T47D (cell line): ENCODE results near the gene VTCN1.

Source experiments
- DNase-seq, 2 experiments: peaks; one replicate each; pipeline versions ENCODE4 v3.0.0 to v3.0.0-alpha.2; 2011 to 2012; ENCODE audit warnings: low read depth in 1 of 2, low spot score in 1 of 2
- JUND ChIP-seq: IDR thresholded peaks from 2 replicates; pipeline ENCODE4 v1.6.1; 2012; ENCODE audit warnings: low read depth
- in situ Hi-C: cut with HindIII; loops from 2 replicates; pipeline ENCODE4 v1.10.0; 2016; ENCODE audit warnings: low sequenced_read_pairs, low pct_unique_long_range_greater_than_20kb

The VTCN1 gene

GRCh38 chr1:117146575-117147340, 64.0 kb downstream of the VTCN1 start:
- no peak for TF ChIP-seq JUND
- DNase-seq: no peak
- in situ Hi-C loops: no loop called here

- in situ Hi-C loops: no loop called here
- TF ChIP-seq JUND: no peak
- no peak for DNase-seq
Measured at GRCh38 chr1:117146072-117146471, 64.7 kb downstream of the VTCN1 start.

- in situ Hi-C loops: no loop called here
Measured at GRCh38 chr1:117143871-117144270, 66.9 kb downstream of the VTCN1 start.

GRCh38 chr1:117143172-117143571, 67.6 kb downstream of the VTCN1 start:
- in situ Hi-C loops: no loop called here
- TF ChIP-seq JUND: no peak
- DNase-seq: no peak

More at GRCh38 chr1:117143871-117144270, 66.9 kb downstream of the VTCN1 start:
- no peak for DNase-seq
- TF ChIP-seq JUND: no peak

- in situ Hi-C loops: no loop called here
- no peak for TF ChIP-seq JUND
- DNase-seq: no peak
Measured at GRCh38 chr1:117142200-117142599, 68.5 kb downstream of the VTCN1 start.

- no peak for TF ChIP-seq JUND
- in situ Hi-C loops: no loop called here
Measured at GRCh38 chr1:117138561-117138960, 72.2 kb downstream of the VTCN1 start.

GRCh38 chr1:117138106-117138505, 72.6 kb downstream of the VTCN1 start:
- DNase-seq: no peak
- TF ChIP-seq JUND: no peak
- in situ Hi-C loops: no loop called here

More at GRCh38 chr1:117138561-117138960, 72.2 kb downstream of the VTCN1 start:
- DNase-seq: no peak

- peak in 1 of 2 experiments; percentile 20 for DNase-seq
- in situ Hi-C loops: no loop called here
- no peak for TF ChIP-seq JUND
Measured at GRCh38 chr1:117137281-117137855, 73.4 kb downstream of the VTCN1 start.

GRCh38 chr1:117136749-117137148, 74.0 kb downstream of the VTCN1 start:
- in situ Hi-C loops: no loop called here

GRCh38 chr1:117135329-117135728, 75.4 kb downstream of the VTCN1 start:
- DNase-seq: no peak
- no peak for TF ChIP-seq JUND
- in situ Hi-C loops: no loop called here

More at GRCh38 chr1:117136749-117137148, 74.0 kb downstream of the VTCN1 start:
- no peak for DNase-seq
- TF ChIP-seq JUND: no peak

GRCh38 chr1:117130526-117130925, 80.2 kb downstream of the VTCN1 start:
- DNase-seq: no peak
- in situ Hi-C loops: no loop called here
- TF ChIP-seq JUND: no peak

GRCh38 chr1:117128323-117129079, 82.2 kb downstream of the VTCN1 start:
- DNase-seq: peak; percentile 2 to 40
- in situ Hi-C loops: no loop called here
- no peak for TF ChIP-seq JUND

GRCh38 chr1:117127795-117128194, 82.9 kb downstream of the VTCN1 start:
- no peak for TF ChIP-seq JUND
- in situ Hi-C loops: no loop called here
- DNase-seq: peak in 1 of 2 experiments; percentile 35
